HEK293T (cell line): ENCODE measurements around the gene EXPH5.

ENCODE experiments used
- ARNT ChIP-seq: fragments of 450-650 bp; IDR thresholded peaks from 2 replicates; pipeline ENCODE4 v1.6.1; 2017; ENCODE audit warnings: mild to moderate bottlenecking
- BHLHE40 ChIP-seq: fragments of 450-650 bp; IDR thresholded peaks from 2 replicates; pipeline ENCODE4 v1.6.1; 2016; ENCODE audit warnings: mild to moderate bottlenecking, moderate library complexity, borderline replicate concordance
- CTBP1 ChIP-seq: fragments of 450-650 bp; IDR thresholded peaks from 2 replicates; pipeline ENCODE4 v1.6.1; 2016; ENCODE audit warnings: borderline replicate concordance
- ELF4 ChIP-seq: fragments of 450-650 bp; IDR thresholded peaks from 2 replicates; pipeline ENCODE4 v1.6.1; 2017; ENCODE audit warnings: antibody characterized with exemption
- FOXA1 ChIP-seq: fragments of 450-650 bp; IDR thresholded peaks from 2 replicates; pipeline ENCODE4 v1.6.1; 2016; ENCODE audit warnings: mild to moderate bottlenecking
- FOXK2 ChIP-seq: fragments of 450-650 bp; IDR thresholded peaks from 2 replicates; pipeline ENCODE4 v1.6.1; 2016; ENCODE audit warnings: mild to moderate bottlenecking
- FOXM1 ChIP-seq: fragments of 450-650 bp; IDR thresholded peaks from 2 replicates; pipeline ENCODE4 v1.6.1; 2017; ENCODE audit warnings: mild to moderate bottlenecking, borderline replicate concordance
- HDGF ChIP-seq: fragments of 450-650 bp; IDR thresholded peaks from 2 replicates; pipeline ENCODE4 v1.6.1; 2017; ENCODE audit warnings: antibody characterized with exemption, borderline replicate concordance
- L3MBTL2 ChIP-seq: fragments of 450-650 bp; conservative IDR thresholded peaks from 2 replicates; pipeline ENCODE4 v1.6.1; 2016; ENCODE audit warnings: mild to moderate bottlenecking
- NFRKB ChIP-seq: fragments of 450-650 bp; IDR thresholded peaks from 2 replicates; pipeline ENCODE4 v1.6.1; 2016; ENCODE audit warnings: mild to moderate bottlenecking, moderate library complexity
- SP1 ChIP-seq: fragments of 450-650 bp; IDR thresholded peaks from 2 replicates; pipeline ENCODE4 v1.6.1; 2017
- SUZ12 ChIP-seq: fragments of 450-650 bp; IDR thresholded peaks from 2 replicates; pipeline ENCODE4 v1.6.1; 2016; ENCODE audit warnings: mild to moderate bottlenecking

GRCh38 chr11:108628812-108629211 lies 35.2 kb upstream of the EXPH5 start:
- no peak for TF ChIP-seq FOXA1
- no peak for TF ChIP-seq HDGF
- TF ChIP-seq BHLHE40, result no peak
- TF ChIP-seq ELF4, result no peak
- TF ChIP-seq FOXM1, result no peak
- no peak for TF ChIP-seq L3MBTL2
- TF ChIP-seq NFRKB, result no peak
- TF ChIP-seq FOXK2, result no peak
- no peak for TF ChIP-seq SP1
- TF ChIP-seq ARNT, result no peak
- no peak for TF ChIP-seq CTBP1
- TF ChIP-seq SUZ12, result no peak
